CD4-positive, alpha-beta T cell treated with Interleukin-15 for 4 hours (primary cell): ENCODE measurements around the gene ITPR2.

Experiments used
- DNase-seq: peaks from one replicate; pipeline ENCODE4 v3.0.0-alpha.2; 2020; ENCODE audit warnings: low spot score

The ITPR2 gene

GRCh38 chr12:26292596-26292995 is 540.4 kb downstream of the ITPR2 start:
- DNase-seq, result no peak

- no peak for DNase-seq
Observed at GRCh38 chr12:26290565-26290964, 542.4 kb downstream of the ITPR2 start.

- no peak for DNase-seq
Observed at GRCh38 chr12:26287671-26288381, 545.2 kb downstream of the ITPR2 start.
